GM08714 (cell line): ENCODE measurements around the gene GNG7.

Source experiments
- H3K4me3 ChIP-seq: fragments of 200-500 bp; sonication (Bioruptor generic); 2 replicates; pipeline ENCODE4 v1.5.1; 2014; ENCODE audit warnings: mild to moderate bottlenecking, low read length, inconsistent platforms
- ZNF274 ChIP-seq: IDR thresholded peaks from 2 replicates; pipeline ENCODE4 v1.6.1; 2012; ENCODE audit warnings: mild to moderate bottlenecking, low read depth, low read length

Gene GNG7

DNA sequence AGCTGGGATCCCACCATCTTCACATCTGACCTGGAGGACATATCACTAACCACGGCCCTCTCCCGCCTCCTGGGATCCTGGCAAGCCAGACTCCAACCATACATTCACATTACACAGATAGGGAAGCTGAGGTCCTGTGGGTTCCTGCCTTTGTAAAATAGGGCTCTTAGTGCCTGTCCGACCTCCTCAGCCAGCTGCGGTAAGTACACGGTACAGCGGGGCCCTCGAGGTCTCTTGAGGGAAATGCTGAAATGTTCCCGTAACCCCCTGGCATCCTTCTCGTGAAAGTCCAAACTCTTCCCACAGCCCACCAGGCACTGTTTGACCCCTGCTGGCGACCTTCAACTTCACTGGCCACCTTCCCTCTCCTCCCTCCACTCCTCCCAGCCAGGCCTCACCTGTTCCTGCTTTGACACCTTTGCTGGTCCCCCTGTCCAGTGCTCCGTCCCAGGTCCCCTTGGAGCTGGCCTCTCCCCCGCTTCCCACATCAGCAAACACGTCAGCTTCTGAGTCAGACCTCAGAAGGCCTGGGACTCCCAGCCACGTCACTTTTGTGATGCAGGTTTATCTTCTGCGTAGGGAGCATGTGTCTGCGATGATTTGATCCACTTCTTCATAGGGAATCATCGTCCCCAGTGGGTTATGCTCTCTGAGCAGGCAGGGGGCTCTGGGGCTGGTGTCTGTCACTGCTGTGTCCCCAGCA, 8.8 kb upstream of the GNG7 start:
- TF ChIP-seq ZNF274, result no peak

DNA sequence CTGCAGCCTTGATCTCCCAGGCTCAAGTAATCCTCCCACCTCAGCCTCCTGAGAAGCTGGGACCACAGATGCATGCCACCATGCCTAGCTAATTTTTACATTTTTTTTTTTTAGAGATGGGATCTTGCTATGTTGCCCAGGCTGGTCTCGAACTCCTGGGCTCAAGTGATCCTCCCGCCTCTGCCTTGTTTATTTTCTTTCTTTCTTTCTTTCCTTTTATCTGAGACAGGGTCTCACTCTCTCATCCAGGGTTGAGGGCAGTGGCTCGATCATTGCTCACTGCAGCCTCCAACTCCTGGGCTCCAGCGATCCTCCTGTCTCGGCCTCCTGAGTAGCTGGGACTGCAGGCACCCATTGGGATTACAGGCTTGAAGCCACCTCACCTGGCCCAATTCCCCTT, 3.8 kb upstream of the GNG7 start:
- no peak for TF ChIP-seq ZNF274
- no peak overlapping the region for H3K4me3 ChIP-seq

More for the DNA sequence above, 8.8 kb upstream of the GNG7 start:
- H3K4me3 ChIP-seq, result no peak overlapping the region

DNA sequence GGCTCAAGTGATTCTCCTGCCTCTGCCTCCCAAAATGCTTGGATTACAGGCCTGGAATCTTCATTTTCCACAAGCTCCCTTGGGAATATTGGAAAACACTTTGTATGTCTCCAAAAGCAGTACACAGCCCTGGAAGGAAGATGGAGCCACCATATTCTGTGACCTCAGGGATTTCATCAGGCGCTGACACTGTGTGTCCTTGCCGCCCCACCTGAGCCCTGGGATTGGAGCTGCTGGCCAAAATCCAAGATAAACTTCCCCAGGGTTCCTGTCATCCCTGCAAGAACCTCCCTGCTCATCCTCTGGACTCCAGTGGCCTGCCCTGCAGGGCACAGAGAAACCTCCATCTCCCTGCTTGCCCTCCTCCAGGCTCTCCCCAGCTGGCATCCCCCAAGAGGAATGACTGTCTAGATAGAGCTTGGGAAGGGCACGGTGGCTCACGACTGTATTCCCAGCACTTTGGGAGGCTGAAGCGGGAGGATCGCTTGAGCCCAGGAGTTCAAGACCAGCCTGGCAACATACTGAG, 1.3 kb upstream of the GNG7 start:
- no peak overlapping the region for H3K4me3 ChIP-seq
- no peak for TF ChIP-seq ZNF274

DNA sequence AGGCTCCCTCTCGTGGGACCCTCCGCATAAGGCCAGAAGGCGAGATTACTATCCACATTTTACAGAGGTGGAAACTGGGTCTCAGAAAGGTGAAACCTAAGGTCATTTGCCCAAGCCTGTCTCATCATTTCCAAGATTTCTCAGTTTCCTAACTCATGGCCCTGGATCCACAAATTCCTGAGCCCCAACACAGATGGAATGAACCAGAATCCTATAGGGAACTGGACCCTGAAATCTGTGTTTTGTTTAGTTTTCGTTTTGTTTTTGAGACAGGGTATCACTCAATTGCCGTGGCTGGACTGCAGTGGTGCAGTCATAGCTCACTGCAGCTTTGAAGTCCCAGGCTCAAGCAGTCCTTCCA, 563 bp upstream of the GNG7 start:
- TF ChIP-seq ZNF274, result no peak
- H3K4me3 ChIP-seq, result peak overlapping the region; percentile 16; the same call in 1 of the 2 replicates

DNA sequence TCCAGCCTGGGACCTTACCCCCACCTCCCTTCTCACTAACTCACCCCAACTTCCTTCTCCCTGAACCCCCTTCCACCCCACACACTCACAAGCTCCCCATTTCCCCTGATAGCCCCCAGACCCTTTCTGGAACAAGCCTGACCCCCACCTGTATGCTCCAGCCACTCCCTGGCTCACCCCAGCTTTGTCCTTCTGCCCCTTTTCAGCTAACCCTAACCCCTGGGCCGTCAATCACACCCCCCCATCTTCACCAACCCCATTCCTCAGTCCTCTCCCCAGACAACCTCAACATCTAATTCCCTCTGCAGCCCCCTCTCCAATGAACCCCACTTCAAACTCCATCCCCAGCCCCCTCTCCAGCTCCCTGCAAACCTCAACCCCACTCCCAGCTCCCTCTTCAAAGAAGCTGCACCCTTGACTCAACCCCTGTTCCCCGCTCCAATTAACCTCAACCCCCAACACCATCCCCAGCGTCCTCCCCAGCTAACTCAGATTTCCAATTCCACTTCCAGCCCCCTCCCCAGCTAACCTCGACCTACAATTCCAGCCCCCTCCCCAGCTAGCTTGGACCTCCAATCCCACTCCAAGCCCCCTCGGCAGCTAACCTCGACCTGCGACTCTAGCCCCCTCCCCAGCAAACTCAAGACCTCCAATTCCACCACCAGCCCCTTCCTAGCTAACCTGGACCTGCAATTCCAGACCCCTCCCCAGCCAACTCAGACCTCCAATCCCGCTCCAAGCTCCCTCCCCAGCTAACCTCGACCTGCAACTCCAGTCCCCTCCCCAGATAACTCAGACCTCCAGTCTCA, 929 bp downstream of the GNG7 start:
- TF ChIP-seq ZNF274, result no peak
- peak overlapping the region; percentile 76 for H3K4me3 ChIP-seq

DNA sequence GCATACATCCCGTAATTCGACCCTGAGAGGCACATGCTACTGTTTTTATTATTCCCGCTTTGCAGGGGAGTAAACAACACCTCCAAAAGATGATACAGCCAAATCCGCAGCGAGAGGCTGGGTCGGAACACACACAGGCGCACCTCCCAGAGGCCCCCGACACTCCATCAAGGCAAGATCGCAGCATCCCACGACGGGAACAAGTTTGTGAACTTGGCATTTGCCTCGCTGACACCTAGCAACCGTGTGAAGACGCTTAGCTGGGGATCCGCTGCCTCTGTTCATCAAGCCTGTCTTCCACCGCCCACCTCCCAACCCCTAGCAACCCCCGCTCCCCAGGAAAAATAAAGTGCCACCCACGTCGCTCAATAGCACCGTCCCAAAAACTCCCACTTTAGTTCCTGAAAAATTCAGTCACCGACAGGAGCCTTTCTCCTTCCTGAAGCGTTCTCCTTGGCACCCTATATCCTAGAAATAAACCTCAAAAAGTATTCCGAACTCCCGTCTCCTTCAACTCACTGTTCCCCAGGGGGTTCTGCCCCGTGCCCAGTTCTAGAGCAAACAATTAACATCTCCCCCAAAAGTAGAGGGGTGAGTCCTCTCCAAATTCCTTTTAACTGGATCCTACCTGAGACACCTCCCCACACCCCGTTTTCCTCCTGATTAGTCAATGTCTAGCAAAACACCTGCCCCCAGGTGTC, 1.7 kb downstream of the GNG7 start:
- TF ChIP-seq ZNF274, result no peak
- peak overlapping the region; percentile 76; the same call in 1 of the 2 replicates for H3K4me3 ChIP-seq

DNA sequence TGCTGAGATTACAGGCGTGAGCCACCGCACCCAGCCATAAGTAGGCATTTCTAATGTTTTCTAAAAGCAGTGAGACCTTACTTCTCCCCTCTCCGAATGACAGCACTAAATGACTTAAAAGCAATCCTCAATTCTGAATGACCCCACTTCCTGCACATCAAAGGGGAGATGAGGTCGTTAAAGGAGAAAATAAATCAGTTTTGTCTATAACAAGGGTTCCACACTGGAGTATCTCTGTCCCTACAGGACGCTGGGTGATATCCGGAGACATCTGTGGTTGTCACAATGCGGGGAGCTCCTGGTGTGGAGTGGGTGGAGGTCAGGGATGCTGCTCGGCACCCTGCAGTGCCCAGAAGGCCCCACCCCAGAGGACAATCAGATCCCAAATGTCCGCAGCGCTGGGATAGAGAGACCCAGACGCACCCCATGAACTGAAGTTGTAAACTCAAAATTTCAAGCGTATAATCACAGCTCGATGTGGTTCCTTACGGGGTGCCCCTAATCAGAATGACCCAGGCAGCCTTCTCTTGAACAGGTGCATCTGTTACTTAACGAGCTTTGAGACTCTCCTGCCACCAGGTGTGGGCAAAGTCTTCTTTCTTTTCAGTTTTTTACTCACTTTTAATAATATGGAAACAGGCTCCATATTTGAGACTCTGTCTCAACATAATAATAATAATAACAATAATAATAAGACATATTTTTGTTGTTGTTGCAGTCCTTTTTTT, 2.9 kb downstream of the GNG7 start:
- no peak for TF ChIP-seq ZNF274
- peak overlapping the region; percentile 11; the same call in 1 of the 2 replicates for H3K4me3 ChIP-seq

DNA sequence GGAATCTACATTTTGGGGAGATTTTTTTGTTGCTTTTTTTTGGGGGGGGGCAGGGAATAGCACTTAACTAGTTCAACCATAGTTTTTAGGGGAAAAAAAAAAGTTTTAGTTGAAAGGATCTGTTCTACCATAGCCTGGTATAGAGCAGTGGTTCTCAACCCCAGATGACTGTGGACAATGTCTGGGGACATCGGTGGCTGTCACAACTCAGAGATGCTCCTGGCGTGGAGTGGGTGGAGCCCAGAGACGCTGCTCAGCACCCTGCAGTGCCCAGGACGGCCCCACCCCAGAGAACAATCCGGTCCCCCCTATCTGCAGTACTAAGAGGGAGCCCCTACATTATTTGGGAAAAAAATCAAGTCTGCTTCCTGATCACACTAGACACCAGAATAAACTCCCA, 8.3 kb downstream of the GNG7 start:
- no peak overlapping the region for H3K4me3 ChIP-seq
- TF ChIP-seq ZNF274, result no peak

DNA sequence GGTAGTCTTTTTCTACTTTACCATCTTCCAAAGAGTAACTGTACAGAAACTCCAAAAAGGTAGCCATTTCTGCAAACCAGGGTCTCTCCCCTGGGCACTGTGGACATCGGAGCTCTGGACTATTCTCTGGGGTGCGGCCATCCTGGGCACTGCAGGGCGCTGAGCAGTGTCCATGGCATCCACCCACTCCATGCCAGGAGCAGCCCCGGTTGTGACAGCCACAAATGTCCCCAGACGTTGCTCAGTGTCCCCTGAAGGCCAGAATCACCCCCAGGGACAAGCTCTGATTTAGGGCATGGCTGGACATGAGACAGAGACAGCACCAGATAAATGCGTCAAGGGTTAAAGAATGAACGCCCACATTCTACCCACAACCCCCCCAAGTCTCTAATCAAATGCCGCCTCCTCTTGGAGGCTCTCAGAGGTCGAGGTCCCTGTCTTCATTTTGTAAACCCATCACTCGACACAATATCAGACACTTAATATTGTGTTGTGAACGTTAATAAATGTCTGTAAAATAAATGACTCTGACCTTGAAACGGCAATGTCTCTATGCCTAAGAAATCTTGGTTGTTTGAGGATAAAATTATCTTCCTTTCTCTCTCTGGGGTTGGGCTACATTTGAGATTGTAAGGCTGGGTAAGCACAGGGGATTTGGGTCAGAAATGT, 8.9 kb downstream of the GNG7 start:
- no peak for TF ChIP-seq ZNF274
- H3K4me3 ChIP-seq, result no peak overlapping the region

DNA sequence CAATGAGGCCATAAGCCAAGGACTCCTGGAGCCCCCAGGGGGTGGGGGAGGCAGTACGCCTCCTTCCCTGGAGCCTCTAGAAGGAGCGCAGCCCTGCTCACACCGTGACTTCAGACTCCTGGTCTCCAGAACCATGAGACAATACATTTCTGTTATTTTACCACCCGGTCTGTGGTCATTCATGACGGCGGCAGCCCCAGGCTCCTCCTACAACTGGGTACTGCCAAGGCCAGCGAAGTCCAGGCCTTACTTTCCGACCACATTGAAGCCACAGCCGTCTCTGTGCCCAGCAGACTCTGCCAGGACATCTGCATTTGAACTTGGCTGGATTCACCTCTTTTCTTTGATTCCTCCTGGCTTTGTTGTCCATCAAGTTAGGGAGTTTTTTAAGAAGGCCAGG, 10.5 kb downstream of the GNG7 start:
- H3K4me3 ChIP-seq, result no peak overlapping the region
- TF ChIP-seq ZNF274, result no peak

DNA sequence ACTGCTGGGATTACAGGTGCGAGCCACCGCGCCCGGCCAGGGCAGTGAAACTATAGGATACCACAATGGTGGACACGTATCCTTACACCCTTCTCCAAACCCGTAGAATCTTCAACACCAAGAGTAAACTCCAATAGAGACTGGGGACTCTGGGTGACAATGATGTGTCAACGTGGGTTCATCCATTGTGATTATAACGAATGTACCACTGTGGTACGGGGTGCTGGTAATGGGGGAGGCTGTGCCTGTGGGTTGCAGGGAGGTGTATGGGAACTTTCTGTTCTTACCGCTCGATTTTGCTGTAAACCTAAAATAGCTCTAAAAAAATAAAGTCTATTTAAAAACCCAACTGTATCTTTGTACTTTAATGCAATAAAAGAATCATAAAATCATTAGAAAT, 11.6 kb downstream of the GNG7 start:
- no peak for TF ChIP-seq ZNF274
- no peak overlapping the region for H3K4me3 ChIP-seq

DNA sequence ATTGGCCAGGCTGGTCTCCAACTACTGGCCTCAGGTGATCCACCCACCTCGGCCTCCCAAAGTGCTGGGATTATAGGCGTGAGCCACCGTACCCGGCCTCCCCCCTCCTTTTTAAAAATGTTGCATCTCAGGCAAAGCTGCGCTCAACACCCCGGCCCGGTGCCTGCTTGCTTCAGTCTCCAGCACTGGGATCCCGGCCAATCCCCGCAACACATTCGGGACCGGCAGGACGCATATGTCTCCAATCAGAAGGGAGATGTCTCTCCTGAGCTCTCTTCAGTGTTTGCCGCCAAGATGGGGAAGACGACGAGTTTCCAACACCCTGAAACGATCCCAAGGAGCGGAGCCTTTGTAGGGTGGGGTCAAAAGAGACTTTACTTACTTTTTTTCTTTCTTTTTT, 16.1 kb downstream of the GNG7 start:
- TF ChIP-seq ZNF274, result no peak

DNA sequence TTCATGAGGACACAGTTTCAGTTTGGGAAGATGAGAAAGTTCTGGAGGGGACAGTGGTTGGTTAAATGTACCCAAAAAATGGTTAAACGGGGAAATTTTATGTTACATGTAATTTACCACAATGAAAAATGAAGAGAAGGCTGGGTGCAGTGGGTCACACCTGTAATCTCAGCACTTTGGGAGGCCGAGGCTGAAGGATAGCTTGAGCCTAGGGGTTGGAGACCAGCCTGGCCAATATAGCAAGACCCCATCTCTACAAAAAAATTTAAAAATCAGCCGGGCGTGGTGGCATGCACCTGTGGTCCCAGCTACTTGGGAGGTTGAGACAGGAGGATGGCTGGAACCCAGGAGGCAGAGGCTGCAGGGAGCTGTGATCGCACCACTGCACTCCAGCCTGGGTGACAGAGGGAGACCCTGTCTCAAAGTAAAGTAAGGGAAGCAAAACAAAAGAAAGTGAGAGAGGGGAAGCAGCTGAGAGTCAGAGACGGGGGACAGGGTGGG, 17.2 kb downstream of the GNG7 start:
- H3K4me3 ChIP-seq, result no peak overlapping the region
- no peak for TF ChIP-seq ZNF274

More for the DNA sequence above, 16.1 kb downstream of the GNG7 start:
- H3K4me3 ChIP-seq, result no peak overlapping the region
